HEK293 (cell line): Measurements from ENCODE around the gene CHST15.

ENCODE experiments used
- CTCF ChIA-PET: fragments of 350-600 bp; formaldehyde crosslinking; extraction: SDS; loops from one replicate; lab custom pipeline; 2021; ENCODE audit warnings: antibody characterized with exemption; lab: Yijun Ruan, JAX
- POLR2A ChIA-PET: fragments of 300-600 bp; formaldehyde crosslinking; extraction: SDS; loops from one replicate; lab custom pipeline; 2020; ENCODE audit warnings: antibody characterized with exemption, inconsistent platforms; lab: Yijun Ruan, JAX
- H3K27ac ChIP-seq: fragments of 200-500 bp; sonication (Bioruptor generic); 2 replicates; pipeline ENCODE4 v1.5.1; 2014; ENCODE audit warnings: low read depth, low read length, control low read depth, inconsistent platforms; ENCODE audit errors: extremely low read depth
- H3K36me3 ChIP-seq, 2 experiments: fragments of 200-500 bp in 1 of 2; sonication (Bioruptor generic) in 1 of 2; 1 replicate in 1 of 2; 2 replicates in 1 of 2; pipeline ENCODE4 v1.5.1; 2014 to 2017; ENCODE audit warnings: inconsistent platforms in 2 of 2, low read length in 2 of 2; ENCODE audit not compliant: control insufficient read depth in 2 of 2, insufficient read depth in 1 of 2
- H3K4me1 ChIP-seq: fragments of 200-500 bp; sonication (Bioruptor generic); 2 replicates; pipeline ENCODE4 v1.5.1; 2014; ENCODE audit warnings: mild to moderate bottlenecking, low read length, inconsistent platforms; ENCODE audit not compliant: control insufficient read depth, insufficient read depth
- H3K4me3 ChIP-seq: 2 replicates; pipeline ENCODE4 v1.5.1; 2011; ENCODE audit warnings: low read depth, mild to moderate bottlenecking, control low read depth, low read length, moderate library complexity
- H3K9me3 ChIP-seq: fragments of 200-500 bp; sonication (Bioruptor generic); 2 replicates; pipeline ENCODE4 v1.5.1; 2014; ENCODE audit warnings: low read depth, low read length, inconsistent platforms; ENCODE audit not compliant: control insufficient read depth, insufficient read depth
- OVOL3 ChIP-seq: fragments of 450-650 bp; formaldehyde crosslinking; IDR thresholded peaks from 2 replicates; pipeline ENCODE4 v1.5.1; 2016; ENCODE audit warnings: missing biosample characterization, missing genetic modification characterization
- ZBTB8A ChIP-seq: fragments of 450-650 bp; formaldehyde crosslinking; IDR thresholded peaks from 2 replicates; pipeline ENCODE4 v1.5.1; 2016; ENCODE audit warnings: missing biosample characterization, missing genetic modification characterization
- ZFP41 ChIP-seq: fragments of 450-650 bp; formaldehyde crosslinking; IDR thresholded peaks from 2 replicates; pipeline ENCODE4 v1.5.1; 2016; ENCODE audit warnings: missing biosample characterization, missing genetic modification characterization, borderline replicate concordance
- ZFP69B ChIP-seq: fragments of 450-650 bp; formaldehyde crosslinking; IDR thresholded peaks from 2 replicates; pipeline ENCODE4 v1.5.1; 2016; ENCODE audit warnings: missing biosample characterization, missing genetic modification characterization
- ZNF114 ChIP-seq: fragments of 450-650 bp; formaldehyde crosslinking; IDR thresholded peaks from 2 replicates; pipeline ENCODE4 v1.5.0; 2017; ENCODE audit warnings: missing biosample characterization, missing genetic modification characterization
- ZNF146 ChIP-seq: fragments of 450-650 bp; formaldehyde crosslinking; IDR thresholded peaks from 2 replicates; pipeline ENCODE4 v1.5.1; 2016; ENCODE audit warnings: missing biosample characterization, missing genetic modification characterization
- ZNF16 ChIP-seq: fragments of 450-650 bp; formaldehyde crosslinking; IDR thresholded peaks from 2 replicates; pipeline ENCODE4 v1.5.1; 2016; ENCODE audit warnings: low read depth, missing biosample characterization, missing genetic modification characterization
- ZNF302 ChIP-seq: fragments of 450-650 bp; formaldehyde crosslinking; IDR thresholded peaks from 2 replicates; pipeline ENCODE4 v1.5.1; 2016; ENCODE audit warnings: missing biosample characterization, missing genetic modification characterization, low read depth
- ZNF394 ChIP-seq: fragments of 450-650 bp; formaldehyde crosslinking; IDR thresholded peaks from 2 replicates; pipeline ENCODE4 v1.5.1; 2016; ENCODE audit warnings: missing biosample characterization, missing genetic modification characterization, mild to moderate bottlenecking, moderate library complexity, borderline replicate concordance
- ZNF416 ChIP-seq: fragments of 450-650 bp; formaldehyde crosslinking; IDR thresholded peaks from 2 replicates; pipeline ENCODE4 v1.5.1; 2016; ENCODE audit warnings: missing biosample characterization, missing genetic modification characterization
- ZNF555 ChIP-seq: fragments of 450-650 bp; formaldehyde crosslinking; conservative IDR thresholded peaks from 2 replicates; pipeline ENCODE4 v1.5.1; 2017; ENCODE audit warnings: missing biosample characterization, mild to moderate bottlenecking, missing genetic modification characterization, inconsistent platforms
- ZNF585B ChIP-seq: fragments of 450-650 bp; formaldehyde crosslinking; IDR thresholded peaks from 2 replicates; pipeline ENCODE4 v1.5.1; 2016; ENCODE audit warnings: missing biosample characterization, missing genetic modification characterization
- ZNF626 ChIP-seq: fragments of 450-650 bp; sonication (Bioruptor Pico); formaldehyde crosslinking; IDR thresholded peaks from 2 replicates; pipeline ENCODE4 v1.5.1; 2018; ENCODE audit warnings: missing biosample characterization, missing genetic modification characterization, inconsistent platforms
- ZNF785 ChIP-seq: fragments of 450-650 bp; formaldehyde crosslinking; IDR thresholded peaks from 2 replicates; pipeline ENCODE4 v1.5.1; 2016; ENCODE audit warnings: missing biosample characterization, missing genetic modification characterization
- ZSCAN23 ChIP-seq: fragments of 450-650 bp; formaldehyde crosslinking; IDR thresholded peaks from 2 replicates; pipeline ENCODE4 v1.5.1; 2016; ENCODE audit warnings: missing biosample characterization, missing genetic modification characterization
- TF ChIP-seq, protein P1 (sequence below): fragments of 450-650 bp; formaldehyde crosslinking; IDR thresholded peaks from 2 replicates; pipeline ENCODE4 v1.5.1; 2016; ENCODE audit warnings: missing biosample characterization, missing genetic modification characterization
- TF ChIP-seq, protein P2 (sequence below): fragments of 450-650 bp; formaldehyde crosslinking; IDR thresholded peaks from 2 replicates; pipeline ENCODE4 v1.5.1; 2016; ENCODE audit warnings: missing biosample characterization, missing genetic modification characterization
- TF ChIP-seq, protein P3 (sequence below): fragments of 450-650 bp; formaldehyde crosslinking; IDR thresholded peaks from 2 replicates; pipeline ENCODE4 v1.5.1; 2016; ENCODE audit warnings: missing biosample characterization, missing genetic modification characterization
- TF ChIP-seq, protein P4 (sequence below): fragments of 450-650 bp; formaldehyde crosslinking; IDR thresholded peaks from 2 replicates; pipeline ENCODE4 v1.5.1; 2017; ENCODE audit warnings: missing biosample characterization, missing genetic modification characterization

The CHST15 gene

GRCh38 chr10:124032971-124033886 is 60.2 kb downstream of the CHST15 start (continued):
- TF ChIP-seq, protein P1, sequence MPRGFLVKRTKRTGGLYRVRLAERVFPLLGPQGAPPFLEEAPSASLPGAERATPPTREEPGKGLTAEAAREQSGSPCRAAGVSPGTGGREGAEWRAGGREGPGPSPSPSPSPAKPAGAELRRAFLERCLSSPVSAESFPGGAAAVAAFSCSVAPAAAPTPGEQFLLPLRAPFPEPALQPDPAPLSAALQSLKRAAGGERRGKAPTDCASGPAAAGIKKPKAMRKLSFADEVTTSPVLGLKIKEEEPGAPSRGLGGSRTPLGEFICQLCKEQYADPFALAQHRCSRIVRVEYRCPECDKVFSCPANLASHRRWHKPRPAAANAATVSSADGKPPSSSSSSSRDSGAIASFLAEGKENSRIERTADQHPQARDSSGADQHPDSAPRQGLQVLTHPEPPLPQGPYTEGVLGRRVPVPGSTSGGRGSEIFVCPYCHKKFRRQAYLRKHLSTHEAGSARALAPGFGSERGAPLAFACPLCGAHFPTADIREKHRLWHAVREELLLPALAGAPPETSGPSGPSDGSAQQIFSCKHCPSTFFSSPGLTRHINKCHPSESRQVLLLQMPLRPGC (tag by site-specific recombination), result no peak
- TF ChIP-seq ZNF146 (no peak), ZNF302 (tag by site-specific recombination) (no peak), ZNF114 (no peak), ZNF394 (tag by site-specific recombination) (no peak)
- TF ChIP-seq, protein P2, sequence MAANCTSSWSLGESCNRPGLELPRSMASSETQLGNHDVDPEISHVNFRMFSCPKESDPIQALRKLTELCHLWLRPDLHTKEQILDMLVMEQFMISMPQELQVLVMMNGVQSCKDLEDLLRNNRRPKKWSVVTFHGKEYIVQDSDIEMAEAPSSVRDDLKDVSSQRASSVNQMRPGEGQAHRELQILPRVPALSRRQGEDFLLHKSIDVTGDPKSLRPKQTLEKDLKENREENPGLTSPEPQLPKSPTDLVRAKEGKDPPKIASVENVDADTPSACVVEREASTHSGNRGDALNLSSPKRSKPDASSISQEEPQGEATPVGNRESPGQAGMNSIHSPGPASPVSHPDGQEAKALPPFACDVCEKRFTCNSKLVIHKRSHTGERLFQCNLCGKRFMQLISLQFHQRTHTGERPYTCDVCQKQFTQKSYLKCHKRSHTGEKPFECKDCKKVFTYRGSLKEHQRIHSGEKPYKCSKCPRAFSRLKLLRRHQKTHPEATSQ (tag by site-specific recombination), result no peak
- TF ChIP-seq, protein P3, sequence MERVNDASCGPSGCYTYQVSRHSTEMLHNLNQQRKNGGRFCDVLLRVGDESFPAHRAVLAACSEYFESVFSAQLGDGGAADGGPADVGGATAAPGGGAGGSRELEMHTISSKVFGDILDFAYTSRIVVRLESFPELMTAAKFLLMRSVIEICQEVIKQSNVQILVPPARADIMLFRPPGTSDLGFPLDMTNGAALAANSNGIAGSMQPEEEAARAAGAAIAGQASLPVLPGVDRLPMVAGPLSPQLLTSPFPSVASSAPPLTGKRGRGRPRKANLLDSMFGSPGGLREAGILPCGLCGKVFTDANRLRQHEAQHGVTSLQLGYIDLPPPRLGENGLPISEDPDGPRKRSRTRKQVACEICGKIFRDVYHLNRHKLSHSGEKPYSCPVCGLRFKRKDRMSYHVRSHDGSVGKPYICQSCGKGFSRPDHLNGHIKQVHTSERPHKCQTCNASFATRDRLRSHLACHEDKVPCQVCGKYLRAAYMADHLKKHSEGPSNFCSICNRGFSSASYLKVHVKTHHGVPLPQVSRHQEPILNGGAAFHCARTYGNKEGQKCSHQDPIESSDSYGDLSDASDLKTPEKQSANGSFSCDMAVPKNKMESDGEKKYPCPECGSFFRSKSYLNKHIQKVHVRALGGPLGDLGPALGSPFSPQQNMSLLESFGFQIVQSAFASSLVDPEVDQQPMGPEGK (tag by site-specific recombination), result no peak
- TF ChIP-seq, all 188 proteins: peak for 0

GRCh38 chr10:124032087-124032935 is 61.1 kb downstream of the CHST15 start:
- Histone ChIP-seq H3K4me1 (no peaks in the 10 kb centered on the region), H3K4me3 (no peak overlapping the region), H3K27ac (no peak overlapping the region), H3K9me3 (no peaks in the 10 kb centered on the region), H3K36me3 (peaks cover 0 to 35% of the 10 kb centered on the region in 2 experiments; a peak in 1 of 3 replicates)
- ChIA-PET CTCF (interaction anchor here (0.7 kb wide), 2 partner anchors 38 to 185 kb away, joined by 3 to 4 read pairs; no protein-coding TSS in a partner anchor), POLR2A (no interaction called here)
- TF ChIP-seq, protein P4, sequence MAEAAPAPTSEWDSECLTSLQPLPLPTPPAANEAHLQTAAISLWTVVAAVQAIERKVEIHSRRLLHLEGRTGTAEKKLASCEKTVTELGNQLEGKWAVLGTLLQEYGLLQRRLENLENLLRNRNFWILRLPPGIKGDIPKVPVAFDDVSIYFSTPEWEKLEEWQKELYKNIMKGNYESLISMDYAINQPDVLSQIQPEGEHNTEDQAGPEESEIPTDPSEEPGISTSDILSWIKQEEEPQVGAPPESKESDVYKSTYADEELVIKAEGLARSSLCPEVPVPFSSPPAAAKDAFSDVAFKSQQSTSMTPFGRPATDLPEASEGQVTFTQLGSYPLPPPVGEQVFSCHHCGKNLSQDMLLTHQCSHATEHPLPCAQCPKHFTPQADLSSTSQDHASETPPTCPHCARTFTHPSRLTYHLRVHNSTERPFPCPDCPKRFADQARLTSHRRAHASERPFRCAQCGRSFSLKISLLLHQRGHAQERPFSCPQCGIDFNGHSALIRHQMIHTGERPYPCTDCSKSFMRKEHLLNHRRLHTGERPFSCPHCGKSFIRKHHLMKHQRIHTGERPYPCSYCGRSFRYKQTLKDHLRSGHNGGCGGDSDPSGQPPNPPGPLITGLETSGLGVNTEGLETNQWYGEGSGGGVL (tag by site-specific recombination), result no peak

DNA sequence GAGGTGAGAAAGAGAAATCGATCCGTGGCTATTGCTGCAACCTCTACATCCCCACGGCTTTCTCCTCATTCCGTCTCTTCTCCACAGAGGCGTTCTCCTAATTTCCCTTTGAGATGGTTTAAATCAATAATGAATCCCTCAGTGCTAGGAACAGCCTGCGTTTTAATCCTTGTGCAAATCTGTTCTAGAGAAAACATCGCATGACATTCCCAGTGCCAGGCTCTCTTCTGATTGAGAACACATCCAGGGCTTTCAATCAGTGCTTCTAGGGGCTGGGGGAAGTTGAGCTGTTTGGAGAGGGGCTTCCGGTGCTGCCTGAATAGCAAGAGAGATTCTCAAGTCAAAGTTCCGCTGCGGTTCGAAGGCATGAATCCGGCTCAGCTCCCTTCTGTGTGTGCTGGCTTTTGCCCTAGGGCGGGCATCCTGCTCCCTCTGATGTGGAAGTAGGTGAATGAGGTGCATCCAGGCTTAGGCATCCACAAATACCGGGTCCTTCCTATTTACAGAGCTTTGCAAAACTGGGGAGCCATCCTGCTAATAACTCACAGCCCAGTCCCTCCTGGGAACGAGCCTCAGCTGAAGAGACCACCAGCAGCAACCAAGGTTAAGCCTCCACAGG is 62.8 kb downstream of the CHST15 start:
- Histone ChIP-seq H3K4me1 (no peaks in the 10 kb centered on the region), H3K27ac (no peak overlapping the region), H3K36me3 (peaks cover 0 to 29% of the 10 kb centered on the region in 2 experiments; a peak in 1 of 3 replicates), H3K4me3 (no peak overlapping the region), H3K9me3 (no peaks in the 10 kb centered on the region)
- CTCF ChIA-PET, result interaction anchor here (0.9 to 1.3 kb wide), 3 partner anchors 12 to 359 kb away, joined by 3 to 4 read pairs (median 3); no protein-coding TSS in a partner anchor
- POLR2A ChIA-PET, result interaction anchor here (1.3 kb wide), 1 partner anchor 62 kb away, joined by 3 read pairs; no protein-coding TSS in a partner anchor
- TF ChIP-seq ZFP69B (no peak), ZNF585B (tag by site-specific recombination) (no peak), ZNF416 (no peak), ZFP41 (tag by site-specific recombination) (no peak), ZNF785 (tag by site-specific recombination) (no peak), ZNF626 (tag by site-specific recombination) (no peak), ZSCAN23 (no peak), ZBTB8A (tag by site-specific recombination) (no peak), OVOL3 (tag by site-specific recombination) (no peak), ZNF555 (tag by site-specific recombination) (no peak), ZNF16 (tag by site-specific recombination) (no peak)
- TF ChIP-seq, protein P3 (tag by site-specific recombination), result no peak
